SK-N-SH (cell line): Measurements from ENCODE around the gene PDCD6IP. TPM values are rescaled to one million over a fixed set of nuclear protein-coding genes. Genes with fewer than 3 reads are reported as not detected.

ENCODE experiments used
- CTCF ChIA-PET: fragments of 300-600, 350-600 bp; formaldehyde crosslinking; extraction: SDS; loops from one replicate; lab custom pipeline; 2021; lab: Yijun Ruan, JAX
- POLR2A ChIA-PET: fragments of 350-600 bp; sonication (Branson Sonifier 250); formaldehyde crosslinking; extraction: SDS; loops from one replicate; lab custom pipeline; 2020; ENCODE audit warnings: antibody characterized with exemption, inconsistent platforms; lab: Yijun Ruan, JAX
- DNase-seq: peaks from one replicate; pipeline ENCODE4 v3.0.0; 2012
- H2AFZ ChIP-seq: fragments of 200-600 bp; sonication (generic); 2 replicates; pipeline ENCODE4 v1.8.1; 2016; ENCODE audit warnings: antibody characterized with exemption, mild to moderate bottlenecking, low read depth
- H3F3A ChIP-seq: fragments of 200-600 bp; sonication (generic); replicated peaks from 2 replicates; pipeline ENCODE3; 2016; ENCODE audit warnings: antibody characterized with exemption, mild to moderate bottlenecking; ENCODE audit not compliant: insufficient read depth
- H3K27ac ChIP-seq, 2 experiments: fragments of 200-500 bp in 1 of 2; fragments of 200-600 bp in 1 of 2; sonication (Bioruptor generic) in 1 of 2; sonication (generic), shearing (Covaris generic) in 1 of 2; 2 replicates each; pipeline versions ENCODE4 v1.5.1 to v1.6.1; 2014 to 2016; ENCODE audit warnings: low read depth in 2 of 2, inconsistent platforms in 1 of 2, low read length in 1 of 2, mild to moderate bottlenecking in 1 of 2, mixed read lengths in 1 of 2
- H3K27me3 ChIP-seq: fragments of 200-600 bp; sonication (generic), shearing (Covaris generic); 2 replicates; pipeline ENCODE4 v1.6.1; 2016; ENCODE audit warnings: mixed run types; ENCODE audit not compliant: insufficient read depth
- H3K36me3 ChIP-seq, 2 experiments: fragments of 200-500 bp in 1 of 2; fragments of 200-600 bp in 1 of 2; sonication (Bioruptor generic) in 1 of 2; sonication (generic) in 1 of 2; replicated peaks in 1 of 2; 2 replicates each; pipeline versions ENCODE3 to v1.5.1; 2014 to 2016; ENCODE audit warnings: low read length in 1 of 2, mild to moderate bottlenecking in 1 of 2; ENCODE audit not compliant: insufficient read depth in 2 of 2, control insufficient read depth in 1 of 2
- H3K4me1 ChIP-seq, 2 experiments: fragments of 200-500 bp in 1 of 2; fragments of 200-600 bp in 1 of 2; sonication (Bioruptor generic) in 1 of 2; sonication (generic), shearing (Covaris generic) in 1 of 2; 2 replicates each; pipeline versions ENCODE4 v1.5.1 to v1.6.1; 2014 to 2016; ENCODE audit warnings: low read depth in 1 of 2, low read length in 1 of 2, mixed run types in 1 of 2; ENCODE audit not compliant: insufficient read depth in 2 of 2, control insufficient read depth in 1 of 2
- H3K4me2 ChIP-seq: fragments of 200-600 bp; sonication (generic), shearing (Covaris generic); 2 replicates; pipeline ENCODE4 v1.6.1; 2017; ENCODE audit warnings: mixed run types
- H3K4me3 ChIP-seq, 2 experiments: fragments of 200-500 bp in 1 of 2; fragments of 200-600 bp in 1 of 2; sonication (Bioruptor generic) in 1 of 2; sonication (generic), shearing (Covaris generic) in 1 of 2; 2 replicates each; pipeline versions ENCODE4 v1.5.1 to v1.8.1; 2014 to 2016; ENCODE audit warnings: low read depth in 2 of 2, inconsistent platforms in 1 of 2, low read length in 1 of 2, mild to moderate bottlenecking in 1 of 2, mixed read lengths in 1 of 2, moderate library complexity in 1 of 2
- H3K79me2 ChIP-seq: fragments of 200-600 bp; sonication (generic); 2 replicates; pipeline ENCODE4 v1.8.1; 2017; ENCODE audit warnings: mild to moderate bottlenecking; ENCODE audit not compliant: insufficient read depth
- H3K9ac ChIP-seq: fragments of 200-600 bp; sonication (generic); 2 replicates; pipeline ENCODE4 v1.6.1; 2017; ENCODE audit warnings: mixed run types
- H3K9me2 ChIP-seq: fragments of 200-600 bp; sonication (generic); 2 replicates; pipeline ENCODE4 v1.6.1; 2017; ENCODE audit warnings: mixed run types
- H3K9me3 ChIP-seq: fragments of 200-600 bp; sonication (generic); 2 replicates; pipeline ENCODE4 v1.6.1; 2017; ENCODE audit warnings: mixed run types, mild to moderate bottlenecking, moderate library complexity
- H4K20me1 ChIP-seq: fragments of 200-600 bp; sonication (generic); 2 replicates; pipeline ENCODE4 v1.6.1; 2017; ENCODE audit warnings: mild to moderate bottlenecking, mixed run types; ENCODE audit not compliant: insufficient read depth
- EP300 ChIP-seq, 2 experiments: IDR thresholded peaks; 2 replicates each; pipeline versions ENCODE4 v1.4.0 to v1.6.1; 2012; ENCODE audit warnings: borderline replicate concordance in 1 of 2, low read depth in 1 of 2, low read length in 1 of 2
- FOSL2 ChIP-seq: IDR thresholded peaks from 2 replicates; pipeline ENCODE4 v1.4.0; 2012; ENCODE audit warnings: low read depth, mild to moderate bottlenecking, moderate library complexity, borderline replicate concordance
- JUND ChIP-seq: IDR thresholded peaks from 2 replicates; pipeline ENCODE4 v1.4.0; 2012
- NFIC ChIP-seq: IDR thresholded peaks from 2 replicates; pipeline ENCODE4 v1.4.0; 2012; ENCODE audit warnings: borderline replicate concordance
- POLR2AphosphoS5 ChIP-seq: IDR thresholded peaks from 2 replicates; pipeline ENCODE4 v1.6.1; 2012; ENCODE audit warnings: low read depth, low read length
- RCOR1 ChIP-seq: fragments of 150-350 bp; IDR thresholded peaks from 2 replicates; pipeline ENCODE4 v1.6.1; 2017; ENCODE audit warnings: antibody characterized with exemption, low read length
- TCF12 ChIP-seq: IDR thresholded peaks from 2 replicates; pipeline ENCODE4 v1.4.0; 2012
- TEAD4 ChIP-seq: IDR thresholded peaks from 2 replicates; pipeline ENCODE4 v1.4.0; 2012; ENCODE audit warnings: mild to moderate bottlenecking, borderline replicate concordance; ENCODE audit not compliant: insufficient read depth
- WGBS: methylation state at CpG from one replicate; pipeline ENCODE4 v1.1.6; 2017; ENCODE audit warnings: low lambda C conversion rate; 5-methylcytosine and 5-hydroxymethylcytosine counted together
- polyA plus RNA-seq, 3 experiments: library from polyadenylated mRNA; depleted of rRNA; stranded (reverse); fragments of >200 nt; gene quantifications; 2 replicates each; pipeline ENCODE4 v1.2.3, GENCODE V29; 2012
- TF ChIP-seq, protein P1 (sequence below): IDR thresholded peaks from 2 replicates; pipeline ENCODE4; 2012

The PDCD6IP gene
- polyA plus RNA-seq, 1 of the 3 experiments (the other 2 are of a cell fraction) = 49.1 TPM

DNA sequence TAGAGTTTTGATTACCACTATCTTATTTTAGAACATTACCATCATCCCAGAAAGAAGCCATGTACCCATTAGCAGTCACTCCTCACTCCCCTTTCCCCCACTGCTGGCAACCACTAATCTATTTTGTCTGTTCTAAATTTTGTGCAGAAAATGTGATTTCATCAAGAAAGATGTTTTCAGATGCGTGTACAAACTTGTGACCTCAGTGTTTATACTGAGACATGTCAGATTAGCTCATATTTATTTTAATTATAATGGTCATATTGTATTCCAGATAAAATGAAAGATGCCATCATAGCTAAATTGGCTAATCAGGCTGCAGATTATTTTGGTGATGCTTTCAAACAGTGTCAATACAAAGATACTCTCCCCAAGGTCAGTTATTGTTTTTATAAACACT is 27.8 kb downstream of the PDCD6IP start:
- peak overlapping the region; percentile 0; the same call in 1 of the 2 replicates for H3K4me2 ChIP-seq
- no peak overlapping the region for H2AFZ ChIP-seq
- H3K9ac ChIP-seq = no peak overlapping the region
- TF ChIP-seq, protein P1, sequence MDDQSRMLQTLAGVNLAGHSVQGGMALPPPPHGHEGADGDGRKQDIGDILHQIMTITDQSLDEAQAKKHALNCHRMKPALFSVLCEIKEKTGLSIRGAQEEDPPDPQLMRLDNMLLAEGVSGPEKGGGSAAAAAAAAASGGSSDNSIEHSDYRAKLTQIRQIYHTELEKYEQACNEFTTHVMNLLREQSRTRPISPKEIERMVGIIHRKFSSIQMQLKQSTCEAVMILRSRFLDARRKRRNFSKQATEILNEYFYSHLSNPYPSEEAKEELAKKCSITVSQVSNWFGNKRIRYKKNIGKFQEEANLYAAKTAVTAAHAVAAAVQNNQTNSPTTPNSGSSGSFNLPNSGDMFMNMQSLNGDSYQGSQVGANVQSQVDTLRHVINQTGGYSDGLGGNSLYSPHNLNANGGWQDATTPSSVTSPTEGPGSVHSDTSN = peak; percentile 23; the same call in 1 of the 2 replicates
- TF ChIP-seq EP300 (IDR thresholded peaks at IDR 0.05; ENCODE audit: borderline replicate concordance in 1 of 2, low read depth in 1 of 2, low read length in 1 of 2) (peak in 1 of 2 experiments; percentile 38; a peak in 1 of 4 replicates), RCOR1 (peak; percentile 32; the same call in 1 of the 2 replicates), TEAD4 (no peak)
- TF ChIP-seq, all 33 proteins: peak for 3
- POLR2A ChIA-PET = no interaction called here
- peak; percentile 6 for DNase-seq
- CTCF ChIA-PET = no interaction called here
- Histone ChIP-seq H3K27me3 (no peaks in the 10 kb centered on the region), H3F3A (peaks cover 23% of the 10 kb centered on the region), H3K36me3 (peaks cover 67 to 80% of the 10 kb centered on the region in 2 experiments), H4K20me1 (0 out of 2 replicates have a peak, but pooled peaks cover under 1% of the 10 kb centered on the region), H3K79me2 (peaks cover 50% of the 10 kb centered on the region), H3K27ac (peak overlapping the region; percentile 22 to 67; a peak in 3 of 4 replicates), H3K9me3 (no peaks in the 10 kb centered on the region), H3K4me3 (no peak overlapping the region), H3K4me1 (peaks cover 3 to 4% of the 10 kb centered on the region in 2 experiments; a peak in 3 of 4 replicates), H3K9me2 (no peaks in the 10 kb centered on the region)
- 24% methylated on average over 1 of the region's 1 CpG for WGBS

GRCh38 chr3:33826688-33827087 is 28.3 kb downstream of the PDCD6IP start:
- no peaks in the 10 kb centered on the region for H3K9me2 ChIP-seq
- no peaks in the 10 kb centered on the region for H4K20me1 ChIP-seq
- peaks cover 23% of the 10 kb centered on the region for H3F3A ChIP-seq
- peaks cover 65 to 79% of the 10 kb centered on the region in 2 experiments for H3K36me3 ChIP-seq
- TF ChIP-seq POLR2AphosphoS5 (peak; percentile 30; the same call in 1 of the 2 replicates), RCOR1 (no peak), TCF12 (peak; percentile 93), NFIC (no peak; the same call in 1 of the 2 replicates), JUND (peak; percentile 76), FOSL2 (peak; percentile 86)
- TF ChIP-seq, protein P1 = 0 out of 2 replicates have a peak, but pooled peaks have one; percentile 5
- TF ChIP-seq, all 33 proteins: peak for 5
- Histone ChIP-seq H3K4me1 (peaks cover 3 to 4% of the 10 kb centered on the region in 2 experiments; a peak in 3 of 4 replicates), H3K4me2 (no peak overlapping the region), H3K27me3 (no peaks in the 10 kb centered on the region), H3K27ac (peak overlapping the region; percentile 22 to 67; a peak in 3 of 4 replicates), H3K4me3 (no peak overlapping the region), H2AFZ (no peak overlapping the region), H3K9ac (no peak overlapping the region), H3K9me3 (no peaks in the 10 kb centered on the region), H3K79me2 (peaks cover 46% of the 10 kb centered on the region)
- DNase-seq = no peak
- ChIA-PET CTCF (interaction anchor here (0.8 kb wide), 1 partner anchor 18 kb away, joined by 3 read pairs; no protein-coding TSS in a partner anchor), POLR2A (no interaction called here)
- 64% methylated on average over 1 of the region's 1 CpG for WGBS
